Stomach (tissue), 9 donors: ENCODE data around the gene SLC16A7. TPM values are rescaled to one million over a fixed set of nuclear protein-coding genes. Genes with fewer than 3 reads are reported as not detected.
"Not testable (repeated sequence)": the region's sequence is repeated elsewhere in the genome, so short reads cannot be mapped to it uniquely, and the experiment has no call there.

Source experiments
- DNase-seq, 2 donors: peaks; one replicate each; pipeline versions ENCODE4 v3.0.0 to v3.0.0-alpha.2; 2013 to 2019
- H3K27ac ChIP-seq, 5 donors: fragments of 200-600 bp in 4 of 5; sonication (generic) in 4 of 5; one replicate each; pipeline ENCODE4 v1.5.1; 2013 to 2019; ENCODE audit warnings: mild to moderate bottlenecking in 1 of 5, moderate library complexity in 1 of 5
- H3K27me3 ChIP-seq, 3 donors: fragments of 200-600 bp; sonication (generic); one replicate each; pipeline ENCODE4 v1.5.1; 2017 to 2019; ENCODE audit warnings: mixed run types in 1 of 3
- H3K36me3 ChIP-seq, 4 donors: fragments of 200-600 bp; sonication (generic); 1 replicate in 3 of 4; 2 replicates in 1 of 4; pipeline ENCODE4 v1.5.1; 2016 to 2019
- H3K4me1 ChIP-seq, 4 donors: fragments of 200-600 bp; sonication (generic); one replicate each; pipeline ENCODE4 v1.5.1; 2016 to 2019
- H3K4me3 ChIP-seq, 4 donors: fragments of 200-600 bp; sonication (generic) in 3 of 4; one replicate each; pipeline ENCODE4 v1.5.1; 2016 to 2019; ENCODE audit warnings: mild to moderate bottlenecking in 1 of 4
- H3K9me3 ChIP-seq, 4 donors: fragments of 200-600 bp; sonication (generic); one replicate each; pipeline ENCODE4 v1.5.1; 2016 to 2019
- EP300 ChIP-seq: sonication (generic); formaldehyde crosslinking; IDR thresholded peaks from one replicate; pipeline ENCODE4 v1.6.1; 2017; ENCODE audit warnings: antibody characterized with exemption
- POLR2A ChIP-seq, 4 donors: fragments of 450-650 bp; IDR thresholded peaks; one replicate each; pipeline ENCODE4 v1.6.1; 2016; ENCODE audit warnings: antibody characterized with exemption in 4 of 4, control low read depth in 2 of 4, mild to moderate bottlenecking in 1 of 4, moderate library complexity in 1 of 4
- POLR2AphosphoS5 ChIP-seq, 3 donors: sonication (generic); formaldehyde crosslinking; IDR thresholded peaks; one replicate each; pipeline ENCODE4 v1.6.1; 2016; ENCODE audit warnings: antibody characterized with exemption in 3 of 3
- WGBS, 5 donors: extraction: QIAGEN DNeasy Blood & Tissue Kit in 3 of 5; methylation state at CpG; one replicate each; pipeline versions ENCODE4 v1.1.5 to v1.1.7; 2013 to 2018; 5-methylcytosine and 5-hydroxymethylcytosine counted together
- intact Hi-C: fragments of 100-400 bp; cut with DNase I; formaldehyde crosslinking; loops from one replicate; pipeline ENCODE4 v1.15.1; 2023; ENCODE audit warnings: low total_unique reads
- polyA plus RNA-seq, 3 donors: library from polyadenylated mRNA; stranded (reverse); fragments of 200-250 nt; gene quantifications; one replicate each; pipeline ENCODE4 v1.2.3, GENCODE V29; 2013
- total RNA-seq, 5 donors: library from RNA; depleted of rRNA; stranded (reverse); fragments of >200 nt; gene quantifications; one replicate each; pipeline versions ENCODE4 v1.1.0 to v1.2.3, GENCODE V29; 2014 to 2016
- TF ChIP-seq, protein P1 (sequence below), 7 experiments: fragments of 450-650 bp in 4 of 7; fragments of 200-600 bp in 3 of 7; sonication (generic) in 3 of 7; IDR thresholded peaks; one replicate each; pipeline ENCODE4 v1.5.1; 2016 to 2019; ENCODE audit warnings: antibody characterized with exemption in 7 of 7, control low read depth in 2 of 7, mild to moderate bottlenecking in 1 of 7
- donor health status: healthy with polysubstance abuse.
- donor health status: Bipolar disorder and iron deficiency.
- donor health status: healthy.

Gene SLC16A7
- total and polyA plus RNA-seq, 8 donors = 1.8 to 150 (median 10.3) TPM

DNA sequence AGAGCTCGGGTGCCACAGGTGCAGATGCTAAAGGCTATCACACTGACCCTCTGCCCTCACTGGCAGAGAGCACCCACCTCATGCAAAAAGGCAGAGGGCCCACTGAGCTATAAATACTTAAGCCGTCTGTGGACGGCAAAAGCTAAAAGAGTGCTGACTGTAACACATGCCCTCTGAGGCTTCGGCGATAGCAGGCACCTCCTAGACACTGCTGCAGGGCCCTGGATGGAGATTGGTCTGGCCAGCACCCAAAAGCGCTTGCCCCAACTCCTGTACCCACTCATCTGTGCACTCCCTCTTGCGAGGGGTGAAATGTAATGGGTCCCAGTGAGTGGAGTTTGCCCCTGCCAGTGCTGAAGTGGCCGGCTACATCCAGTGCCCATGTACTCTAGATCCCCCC lies 148.7 kb downstream of the SLC16A7 start:
- Histone ChIP-seq H3K9me3 (no peaks in the 10 kb centered on the region), H3K4me3 (no peak overlapping the region), H3K4me1 (no peaks in the 10 kb centered on the region), H3K36me3 (peaks cover 0 to 11% (median 0%) of the 10 kb centered on the region in 4 donors), H3K27ac (no peak overlapping the region), H3K27me3 (no peaks in the 10 kb centered on the region)
- intact Hi-C loops = no loop called here
- TF ChIP-seq POLR2A (IDR thresholded peaks at IDR 0.05) = no peak
- no peak for TF ChIP-seq POLR2AphosphoS5 (IDR thresholded peaks at IDR 0.05)
- TF ChIP-seq EP300 = no peak
- DNase-seq = no peak
- 92 to 97% (median 95%) methylated on average over 6 to 8 of the region's 8 CpGs for WGBS, 5 donors

DNA sequence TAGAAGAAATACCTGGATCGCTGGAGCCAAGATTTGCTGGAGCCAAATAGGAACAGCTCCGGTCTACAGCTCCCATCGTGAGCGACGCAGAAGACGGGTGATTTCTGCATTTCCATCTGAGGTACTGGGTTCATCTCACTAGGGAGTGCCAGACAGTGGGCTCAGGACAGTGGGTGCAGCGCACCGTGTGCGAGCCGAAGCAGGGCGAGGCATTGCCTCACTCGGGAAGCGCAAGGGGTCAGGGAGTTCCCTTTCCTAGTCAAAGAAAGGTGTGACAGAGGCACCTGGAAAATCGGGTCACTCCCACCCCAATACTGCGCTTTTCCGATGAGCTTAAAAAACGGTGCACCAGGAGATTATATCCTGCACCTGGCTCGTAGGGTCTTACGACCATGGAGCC lies 155.3 kb downstream of the SLC16A7 start:
- H3K4me3 ChIP-seq, H3K9me3 ChIP-seq, intact Hi-C loops, H3K4me1 ChIP-seq, DNase-seq, H3K27ac ChIP-seq, H3K27me3 ChIP-seq, H3K36me3 ChIP-seq: not testable (repeated sequence)
- 95 to 99% (median 97%) methylated on average over 19 of the region's 19 CpGs for WGBS, 5 donors

DNA sequence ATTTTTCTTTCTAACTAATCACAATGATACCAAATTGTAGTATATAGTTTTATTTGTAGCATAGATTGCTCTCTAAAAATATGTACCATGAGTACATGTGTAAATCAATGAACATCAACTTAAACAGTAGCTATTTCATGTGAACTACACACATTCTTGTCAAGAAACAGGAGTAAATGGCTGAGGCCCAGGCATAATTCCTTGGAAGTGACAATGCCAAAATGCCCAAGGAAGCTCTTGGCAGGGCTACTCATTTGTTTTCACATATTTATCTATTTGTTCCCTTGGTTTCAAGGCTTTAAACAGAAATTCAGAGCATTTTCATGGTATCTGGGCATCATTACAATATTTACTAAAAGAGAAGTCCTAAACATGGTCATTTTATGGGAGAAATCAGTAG lies 165.7 kb downstream of the SLC16A7 start:
- Histone ChIP-seq H3K27me3 (no peaks in the 10 kb centered on the region), H3K4me3 (no peak overlapping the region), H3K4me1 (no peaks in the 10 kb centered on the region), H3K9me3 (no peaks in the 10 kb centered on the region), H3K36me3 (no peaks in the 10 kb centered on the region), H3K27ac (no peak overlapping the region)
- DNase-seq = no peak
- intact Hi-C loops = no loop called here
- TF ChIP-seq, protein P1, sequence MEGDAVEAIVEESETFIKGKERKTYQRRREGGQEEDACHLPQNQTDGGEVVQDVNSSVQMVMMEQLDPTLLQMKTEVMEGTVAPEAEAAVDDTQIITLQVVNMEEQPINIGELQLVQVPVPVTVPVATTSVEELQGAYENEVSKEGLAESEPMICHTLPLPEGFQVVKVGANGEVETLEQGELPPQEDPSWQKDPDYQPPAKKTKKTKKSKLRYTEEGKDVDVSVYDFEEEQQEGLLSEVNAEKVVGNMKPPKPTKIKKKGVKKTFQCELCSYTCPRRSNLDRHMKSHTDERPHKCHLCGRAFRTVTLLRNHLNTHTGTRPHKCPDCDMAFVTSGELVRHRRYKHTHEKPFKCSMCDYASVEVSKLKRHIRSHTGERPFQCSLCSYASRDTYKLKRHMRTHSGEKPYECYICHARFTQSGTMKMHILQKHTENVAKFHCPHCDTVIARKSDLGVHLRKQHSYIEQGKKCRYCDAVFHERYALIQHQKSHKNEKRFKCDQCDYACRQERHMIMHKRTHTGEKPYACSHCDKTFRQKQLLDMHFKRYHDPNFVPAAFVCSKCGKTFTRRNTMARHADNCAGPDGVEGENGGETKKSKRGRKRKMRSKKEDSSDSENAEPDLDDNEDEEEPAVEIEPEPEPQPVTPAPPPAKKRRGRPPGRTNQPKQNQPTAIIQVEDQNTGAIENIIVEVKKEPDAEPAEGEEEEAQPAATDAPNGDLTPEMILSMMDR (IDR thresholded peaks at IDR 0.05) = no peak
- no peak for TF ChIP-seq POLR2A (IDR thresholded peaks at IDR 0.05)
- no peak for TF ChIP-seq EP300
- TF ChIP-seq POLR2AphosphoS5 (IDR thresholded peaks at IDR 0.05) = no peak

DNA sequence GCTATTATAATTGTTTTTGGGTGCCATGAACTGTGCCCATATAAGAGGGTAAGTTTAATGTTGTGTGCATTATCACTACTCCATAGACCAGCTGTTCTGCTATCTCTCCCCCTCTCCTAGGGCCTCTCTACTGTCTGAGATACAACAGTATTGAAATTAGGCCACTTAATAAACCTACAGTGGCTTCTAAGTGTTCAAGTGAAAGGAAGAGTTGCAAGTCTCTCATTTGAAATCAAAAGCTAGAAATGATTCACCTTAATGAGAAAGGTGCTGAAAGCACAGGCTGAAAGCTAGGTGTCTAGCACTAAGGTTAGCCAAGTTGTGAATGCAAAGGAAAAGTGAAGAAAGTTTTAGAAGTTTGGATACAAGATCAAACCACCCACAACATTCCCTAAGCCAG lies 168.0 kb downstream of the SLC16A7 start:
- no peaks in the 10 kb centered on the region for H3K4me1 ChIP-seq
- H3K9me3 ChIP-seq = peaks cover 0 to 8% (median 0%) of the 10 kb centered on the region in 4 donors
- TF ChIP-seq POLR2AphosphoS5 (IDR thresholded peaks at IDR 0.05) (no peak), POLR2A (IDR thresholded peaks at IDR 0.05) (no peak)
- TF ChIP-seq, protein P1 (IDR thresholded peaks at IDR 0.05) = no peak
- intact Hi-C loops = no loop called here
- H3K4me3 ChIP-seq = no peak overlapping the region
- DNase-seq = no peak
- H3K27me3 ChIP-seq = no peaks in the 10 kb centered on the region
- H3K27ac ChIP-seq = no peak overlapping the region
- peaks cover 0 to 10% (median 0%) of the 10 kb centered on the region in 4 donors for H3K36me3 ChIP-seq

DNA sequence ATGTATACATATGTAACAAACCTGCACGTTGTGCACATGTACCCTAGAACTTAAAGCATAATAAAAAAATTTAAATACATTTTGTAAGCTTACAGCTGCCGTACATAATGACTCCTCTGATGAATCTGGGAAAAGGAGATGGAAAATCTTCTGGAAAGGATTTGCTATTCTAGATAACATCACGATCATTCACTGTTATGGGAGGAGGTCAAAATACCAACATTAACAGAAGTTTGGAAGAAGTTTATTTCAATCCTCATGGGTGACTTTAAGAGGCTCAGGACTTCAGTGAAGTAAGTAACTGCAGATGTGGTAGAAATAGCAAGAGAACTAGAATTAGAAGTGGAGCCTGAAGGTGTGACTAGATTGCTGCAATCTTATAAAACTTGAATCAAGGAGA lies 172.2 kb downstream of the SLC16A7 start:
- Histone ChIP-seq H3K4me1 (no peaks in the 10 kb centered on the region), H3K4me3 (no peak overlapping the region), H3K27me3 (no peaks in the 10 kb centered on the region), H3K36me3 (peaks cover 0 to 10% (median 0%) of the 10 kb centered on the region in 4 donors), H3K9me3 (peaks cover 0 to 8% (median 0%) of the 10 kb centered on the region in 4 donors), H3K27ac (no peak overlapping the region)
- intact Hi-C loops = no loop called here
- no peak for TF ChIP-seq POLR2AphosphoS5 (IDR thresholded peaks at IDR 0.05)
- no peak for TF ChIP-seq EP300
- no peak for TF ChIP-seq POLR2A (IDR thresholded peaks at IDR 0.05)
- TF ChIP-seq, protein P1 (IDR thresholded peaks at IDR 0.05) = no peak
- no peak for DNase-seq
- 88 to 96% (median 92%) methylated on average over 3 of the region's 3 CpGs for WGBS, 5 donors
